Type B pancreatic cell (in vitro differentiated cells): Measurements from ENCODE around the gene IMMP2L. TPM values are rescaled to one million over a fixed set of nuclear protein-coding genes. Genes with fewer than 3 reads are reported as not detected.

Experiments
- DNase-seq: peaks from one replicate; pipeline ENCODE4 v3.0.0; 2021; ENCODE audit warnings: mixed read lengths; ENCODE audit not compliant: unreplicated experiment; ENCODE audit errors: extremely low spot score
- H3K27ac Mint-ChIP-seq: 2 replicates; pipeline ENCODE4 v1.8.0; 2021; ENCODE audit warnings: mild to moderate bottlenecking, mixed read lengths
- H3K27me3 Mint-ChIP-seq: 2 replicates; pipeline ENCODE4 v1.8.0; 2021; ENCODE audit warnings: mixed read lengths
- H3K36me3 Mint-ChIP-seq: 2 replicates; pipeline ENCODE4 v1.8.0; 2021; ENCODE audit warnings: mixed read lengths
- H3K4me1 Mint-ChIP-seq: one replicate; pipeline ENCODE4 v1.8.0; 2021; ENCODE audit warnings: mixed read lengths; ENCODE audit not compliant: unreplicated experiment
- H3K4me3 Mint-ChIP-seq: 2 replicates; pipeline ENCODE4 v1.8.0; 2021; ENCODE audit warnings: mild to moderate bottlenecking, mixed read lengths
- H3K9me3 Mint-ChIP-seq: 2 replicates; pipeline ENCODE4 v1.8.0; 2021; ENCODE audit warnings: mixed read lengths
- total RNA-seq: library from RNA; stranded (reverse); gene quantifications from 2 replicates; pipeline ENCODE4 v1.2.1, GENCODE V29; 2021; ENCODE audit warnings: low replicate concordance
- TF ChIP-seq, protein P1 (sequence below): fragments of 200-600 bp; sonication (generic); conservative IDR thresholded peaks from 2 replicates; pipeline ENCODE4 v1.5.0; 2021; ENCODE audit warnings: antibody characterized with exemption, mild to moderate bottlenecking

IMMP2L gene
- total RNA-seq, 1 donor from 2014 or later: 23.0 TPM

DNA sequence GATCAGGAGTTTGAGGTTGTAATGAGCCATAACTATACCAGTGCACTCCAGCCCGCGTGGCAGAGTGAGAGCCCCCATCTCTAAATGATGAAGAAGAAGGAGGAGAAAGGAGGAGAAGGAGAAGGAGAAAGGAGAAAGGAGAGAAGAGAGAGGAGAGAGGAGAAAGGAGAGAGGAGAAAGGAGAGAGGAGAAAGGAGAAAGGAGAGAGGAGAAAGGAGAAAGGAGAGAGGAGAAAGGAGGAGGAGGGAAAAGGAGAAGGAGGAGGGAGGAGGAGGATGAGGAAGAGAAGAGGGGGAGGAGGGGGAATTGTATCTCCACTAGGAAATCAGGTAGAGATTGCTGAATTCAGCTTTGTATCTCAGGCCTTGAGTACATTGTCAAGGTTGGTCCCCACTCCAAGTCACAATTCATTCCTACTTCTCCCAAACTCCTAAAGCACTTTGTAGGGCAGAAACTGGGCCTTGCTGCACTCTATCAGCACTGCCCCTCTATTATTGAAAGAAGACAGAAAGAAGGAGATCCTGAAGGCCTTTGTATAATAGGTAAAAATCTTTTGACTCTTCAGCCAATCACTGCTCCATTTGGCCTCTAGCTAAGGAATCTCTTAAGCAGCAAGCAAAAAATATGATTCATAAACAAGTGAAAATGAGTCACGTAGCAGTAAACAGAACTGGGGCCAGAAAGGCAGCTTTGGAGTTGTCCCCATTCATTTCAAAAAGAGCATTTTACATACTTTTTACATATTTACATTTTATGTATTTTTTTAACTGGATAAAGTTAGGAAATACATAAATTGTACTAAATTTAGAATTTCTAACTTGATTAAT lies 178.0 kb downstream of the IMMP2L start:
- peaks cover 14% of the 10 kb centered on the region for H3K9me3 Mint-ChIP-seq
- peaks cover 3% of the 10 kb centered on the region for H3K36me3 Mint-ChIP-seq

DNA sequence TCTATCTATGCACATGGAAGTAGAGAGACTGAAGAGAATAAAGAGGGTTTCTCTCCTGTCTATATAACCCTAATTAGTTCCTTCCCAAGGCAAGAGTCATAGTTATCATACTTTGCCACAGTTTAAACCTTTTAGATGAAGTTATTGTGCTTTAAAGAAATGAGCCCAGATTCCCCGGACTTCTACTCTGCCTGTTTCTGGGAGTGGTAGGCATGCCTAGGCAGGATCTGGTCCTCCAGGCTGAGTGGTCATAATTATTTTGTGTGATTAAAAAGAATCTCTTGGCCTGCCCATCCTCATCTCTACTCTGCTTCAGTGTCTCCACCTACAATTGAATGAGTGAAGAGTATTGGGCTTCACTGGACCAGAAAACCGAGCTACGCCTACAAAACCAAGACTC lies 179.2 kb downstream of the IMMP2L start:
- Mint-ChIP-seq H3K9me3 (peaks cover 5% of the 10 kb centered on the region), H3K27me3 (no peaks in the 10 kb centered on the region), H3K36me3 (no peaks in the 10 kb centered on the region), H3K27ac (no peak overlapping the region), H3K4me3 (no peak overlapping the region), H3K4me1 (peaks cover 3% of the 10 kb centered on the region)
- no peak for DNase-seq
- TF ChIP-seq, protein P1, sequence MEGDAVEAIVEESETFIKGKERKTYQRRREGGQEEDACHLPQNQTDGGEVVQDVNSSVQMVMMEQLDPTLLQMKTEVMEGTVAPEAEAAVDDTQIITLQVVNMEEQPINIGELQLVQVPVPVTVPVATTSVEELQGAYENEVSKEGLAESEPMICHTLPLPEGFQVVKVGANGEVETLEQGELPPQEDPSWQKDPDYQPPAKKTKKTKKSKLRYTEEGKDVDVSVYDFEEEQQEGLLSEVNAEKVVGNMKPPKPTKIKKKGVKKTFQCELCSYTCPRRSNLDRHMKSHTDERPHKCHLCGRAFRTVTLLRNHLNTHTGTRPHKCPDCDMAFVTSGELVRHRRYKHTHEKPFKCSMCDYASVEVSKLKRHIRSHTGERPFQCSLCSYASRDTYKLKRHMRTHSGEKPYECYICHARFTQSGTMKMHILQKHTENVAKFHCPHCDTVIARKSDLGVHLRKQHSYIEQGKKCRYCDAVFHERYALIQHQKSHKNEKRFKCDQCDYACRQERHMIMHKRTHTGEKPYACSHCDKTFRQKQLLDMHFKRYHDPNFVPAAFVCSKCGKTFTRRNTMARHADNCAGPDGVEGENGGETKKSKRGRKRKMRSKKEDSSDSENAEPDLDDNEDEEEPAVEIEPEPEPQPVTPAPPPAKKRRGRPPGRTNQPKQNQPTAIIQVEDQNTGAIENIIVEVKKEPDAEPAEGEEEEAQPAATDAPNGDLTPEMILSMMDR: no peak

More for the DNA sequence above, 178.0 kb downstream of the IMMP2L start:
- TF ChIP-seq, protein P1: no peak
- Mint-ChIP-seq H3K27me3 (no peaks in the 10 kb centered on the region), H3K4me1 (peaks cover 3% of the 10 kb centered on the region), H3K27ac (no peak overlapping the region), H3K4me3 (no peak overlapping the region)
- no peak for DNase-seq

DNA sequence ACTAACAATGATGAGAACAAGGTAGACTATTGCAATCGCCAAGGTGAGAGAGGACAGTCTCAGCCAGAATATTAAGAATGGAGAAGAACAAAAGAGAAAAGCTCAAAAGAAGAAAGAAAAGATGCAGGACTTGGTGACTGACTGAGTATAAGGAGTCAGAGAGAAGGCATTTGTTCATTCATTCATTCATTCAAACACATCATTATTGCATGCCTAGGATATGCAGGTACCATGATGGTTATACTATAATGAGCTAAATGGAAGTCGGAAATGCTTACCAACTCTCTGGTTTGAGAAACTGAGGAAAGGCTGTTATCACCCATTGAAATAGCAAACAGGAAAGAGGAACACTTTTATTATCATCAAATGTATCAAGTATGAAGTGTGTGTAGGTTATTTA lies 180.7 kb downstream of the IMMP2L start:
- no peak overlapping the region for H3K27ac Mint-ChIP-seq
- H3K27me3 Mint-ChIP-seq: no peaks in the 10 kb centered on the region
- H3K36me3 Mint-ChIP-seq: no peaks in the 10 kb centered on the region
- H3K4me1 Mint-ChIP-seq: peaks cover 3% of the 10 kb centered on the region
- DNase-seq: no peak
- no peak overlapping the region for H3K4me3 Mint-ChIP-seq
- TF ChIP-seq, protein P1: no peak
- H3K9me3 Mint-ChIP-seq: peaks cover 5% of the 10 kb centered on the region

DNA sequence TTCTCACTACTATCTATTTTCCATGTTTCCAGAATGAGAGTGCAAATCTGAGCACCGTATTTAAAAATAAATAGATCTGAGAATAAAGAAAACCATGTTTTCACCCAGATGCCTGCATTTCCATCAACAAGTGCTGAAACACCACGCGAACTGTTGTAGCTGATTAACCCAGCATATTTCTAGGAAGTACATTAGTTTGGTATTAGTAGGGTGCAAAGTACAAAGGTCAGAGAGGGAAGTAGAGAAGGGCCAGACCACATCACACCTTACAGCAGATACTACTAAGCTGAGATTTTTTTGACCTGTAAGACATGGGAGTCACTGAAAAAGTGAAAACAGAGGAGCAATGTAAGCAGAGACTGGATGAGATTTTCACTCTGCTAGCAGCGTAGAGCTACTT lies 181.3 kb downstream of the IMMP2L start:
- H3K27ac Mint-ChIP-seq: no peak overlapping the region
- H3K9me3 Mint-ChIP-seq: peaks cover 5% of the 10 kb centered on the region
- H3K4me3 Mint-ChIP-seq: no peak overlapping the region
- peaks cover 3% of the 10 kb centered on the region for H3K4me1 Mint-ChIP-seq
- TF ChIP-seq, protein P1: no peak
- no peaks in the 10 kb centered on the region for H3K36me3 Mint-ChIP-seq
- H3K27me3 Mint-ChIP-seq: no peaks in the 10 kb centered on the region
- DNase-seq: no peak

DNA sequence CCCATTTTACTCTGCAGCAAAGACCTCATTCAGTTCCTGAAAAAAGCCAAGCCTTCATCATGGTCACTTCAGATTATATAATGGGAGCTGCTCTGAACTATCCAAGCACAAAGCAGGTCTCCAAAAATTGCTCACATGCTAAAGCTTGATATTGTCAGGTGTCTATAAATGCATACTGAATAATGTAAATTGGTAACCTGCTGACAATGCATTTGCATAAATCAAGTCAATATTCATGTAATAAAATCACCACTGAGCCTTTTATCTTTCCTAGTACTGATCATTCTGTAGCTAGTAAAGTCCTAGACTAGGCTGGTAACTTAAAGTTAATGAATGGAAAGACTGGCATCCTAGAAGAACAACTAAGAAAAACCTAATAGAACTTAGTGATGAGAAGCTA lies 188.3 kb downstream of the IMMP2L start:
- Mint-ChIP-seq H3K4me3 (no peak overlapping the region), H3K27ac (no peak overlapping the region), H3K27me3 (no peaks in the 10 kb centered on the region), H3K36me3 (no peaks in the 10 kb centered on the region), H3K9me3 (no peaks in the 10 kb centered on the region), H3K4me1 (no peaks in the 10 kb centered on the region)
- TF ChIP-seq, protein P1: no peak
- DNase-seq: no peak
